GM12872 (cell line): ENCODE measurements around the gene FAM53A.

Experiments used
- TF ChIP-seq, protein P1 (sequence below): IDR thresholded peaks from 3 replicates; pipeline ENCODE4 v1.5.1; 2011; ENCODE audit warnings: low read depth, mild to moderate bottlenecking, low read length, moderate library complexity; ENCODE audit not compliant: insufficient read depth

Gene FAM53A

DNA sequence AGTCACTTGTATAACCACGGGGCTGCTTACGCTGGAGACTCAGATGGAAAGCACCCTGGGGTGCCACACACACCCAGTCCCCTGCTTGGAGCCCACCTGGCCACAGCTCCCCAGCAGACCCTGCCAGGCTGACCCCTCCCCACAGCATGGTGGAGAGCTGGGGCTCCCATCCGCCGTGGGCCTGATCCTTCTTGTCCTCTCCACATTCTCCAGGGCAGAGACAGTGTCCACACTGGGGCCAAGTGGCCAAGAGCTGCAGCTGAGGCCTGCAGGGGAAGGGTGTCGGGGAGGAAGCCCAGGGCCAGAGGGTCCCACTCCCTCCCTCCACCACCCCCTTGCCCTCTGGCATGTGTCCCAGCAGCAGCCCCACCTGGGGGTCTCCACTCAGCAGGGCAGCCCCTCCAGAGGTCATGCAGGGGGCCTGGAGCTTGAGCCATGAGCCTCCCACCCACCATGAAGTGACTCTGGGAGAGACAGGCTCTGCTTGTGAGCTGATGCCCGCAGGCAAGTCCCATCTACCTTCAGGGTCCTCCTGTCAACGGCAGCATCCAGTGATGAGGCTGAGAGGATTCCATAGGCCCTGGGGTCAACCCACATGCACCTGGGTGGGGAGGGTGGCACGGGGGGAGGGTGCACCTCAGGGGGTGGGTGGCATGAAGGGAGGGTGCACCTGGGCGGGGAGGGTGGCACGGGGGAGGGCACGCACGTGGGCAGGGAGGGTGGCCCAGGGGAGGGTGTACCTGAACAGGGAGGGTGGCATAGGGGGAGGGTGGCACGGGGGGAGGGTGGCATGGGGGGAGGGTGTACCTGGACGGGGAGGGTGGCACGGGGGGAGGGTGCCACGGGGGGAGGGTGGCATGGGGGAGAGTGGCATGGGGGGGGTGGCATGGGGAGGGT lies 56.4 kb downstream of the FAM53A start:
- TF ChIP-seq, protein P1, sequence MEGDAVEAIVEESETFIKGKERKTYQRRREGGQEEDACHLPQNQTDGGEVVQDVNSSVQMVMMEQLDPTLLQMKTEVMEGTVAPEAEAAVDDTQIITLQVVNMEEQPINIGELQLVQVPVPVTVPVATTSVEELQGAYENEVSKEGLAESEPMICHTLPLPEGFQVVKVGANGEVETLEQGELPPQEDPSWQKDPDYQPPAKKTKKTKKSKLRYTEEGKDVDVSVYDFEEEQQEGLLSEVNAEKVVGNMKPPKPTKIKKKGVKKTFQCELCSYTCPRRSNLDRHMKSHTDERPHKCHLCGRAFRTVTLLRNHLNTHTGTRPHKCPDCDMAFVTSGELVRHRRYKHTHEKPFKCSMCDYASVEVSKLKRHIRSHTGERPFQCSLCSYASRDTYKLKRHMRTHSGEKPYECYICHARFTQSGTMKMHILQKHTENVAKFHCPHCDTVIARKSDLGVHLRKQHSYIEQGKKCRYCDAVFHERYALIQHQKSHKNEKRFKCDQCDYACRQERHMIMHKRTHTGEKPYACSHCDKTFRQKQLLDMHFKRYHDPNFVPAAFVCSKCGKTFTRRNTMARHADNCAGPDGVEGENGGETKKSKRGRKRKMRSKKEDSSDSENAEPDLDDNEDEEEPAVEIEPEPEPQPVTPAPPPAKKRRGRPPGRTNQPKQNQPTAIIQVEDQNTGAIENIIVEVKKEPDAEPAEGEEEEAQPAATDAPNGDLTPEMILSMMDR: no peak

DNA sequence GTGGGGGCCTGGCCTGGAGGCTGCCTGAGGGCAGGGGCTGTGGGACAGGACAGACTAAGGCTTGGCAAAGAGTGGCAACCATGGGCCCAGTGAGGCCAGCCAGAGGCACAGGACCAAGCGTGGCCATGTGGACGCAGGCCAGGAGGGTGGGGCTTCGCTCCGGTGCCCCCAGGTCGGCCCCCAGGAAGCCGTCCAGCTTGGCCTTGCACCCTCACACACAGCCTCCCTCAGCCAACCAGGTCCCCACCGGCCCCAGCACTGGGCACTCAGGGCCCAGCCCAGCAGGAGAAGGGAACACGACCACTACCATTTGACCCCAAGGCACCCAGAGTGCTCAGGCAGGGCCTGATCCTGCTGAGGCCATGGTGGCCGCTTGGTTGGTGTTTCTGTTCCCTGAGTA lies 57.2 kb downstream of the FAM53A start:
- TF ChIP-seq, protein P1: no peak

DNA sequence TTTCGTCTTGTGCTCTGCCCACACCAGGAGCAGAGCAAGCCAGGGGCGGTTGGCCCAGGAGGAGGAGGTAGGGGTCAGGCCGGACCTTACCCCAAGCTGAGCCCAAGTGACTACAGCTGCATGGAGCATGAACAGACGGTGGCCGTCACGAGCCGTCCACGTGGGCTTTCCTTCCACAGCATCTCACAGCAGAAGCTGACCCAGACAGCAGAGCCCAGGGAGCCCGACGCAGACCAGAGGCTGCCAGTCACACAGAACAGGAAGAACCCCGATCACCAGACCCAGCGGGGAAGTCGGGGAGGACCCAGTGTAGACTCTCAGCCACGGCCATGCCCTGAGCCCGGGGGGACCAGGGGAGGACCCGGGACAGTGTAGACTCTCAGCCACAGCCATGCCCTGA lies 58.0 kb downstream of the FAM53A start:
- TF ChIP-seq, protein P1: no peak

DNA sequence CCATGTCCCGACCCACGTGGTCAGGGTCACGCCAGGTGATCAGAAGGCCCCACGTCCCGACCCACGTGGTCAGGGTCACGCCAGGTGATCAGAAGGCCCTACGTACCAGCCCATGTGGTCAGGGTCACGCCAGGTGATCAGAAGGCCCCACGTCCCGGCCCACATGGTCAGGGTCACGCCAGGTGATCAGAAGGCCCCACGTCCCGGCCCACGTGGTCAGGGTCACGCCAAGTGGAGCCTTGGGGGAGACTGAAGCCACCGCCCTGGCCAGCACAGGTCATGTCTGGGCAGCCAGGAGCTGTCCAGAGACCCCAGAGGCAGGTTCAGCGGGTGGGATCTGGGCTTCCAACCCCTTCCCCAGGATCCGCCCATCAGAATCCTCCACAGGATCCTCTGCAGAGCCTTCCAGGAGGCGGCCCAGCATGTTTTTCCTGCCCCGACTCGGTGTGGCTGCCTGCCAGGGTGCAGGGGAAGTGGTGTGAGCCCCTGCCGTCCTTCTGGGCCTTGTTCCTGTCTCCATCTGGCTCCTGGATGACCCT lies 58.4 kb downstream of the FAM53A start:
- TF ChIP-seq, protein P1: no peak

DNA sequence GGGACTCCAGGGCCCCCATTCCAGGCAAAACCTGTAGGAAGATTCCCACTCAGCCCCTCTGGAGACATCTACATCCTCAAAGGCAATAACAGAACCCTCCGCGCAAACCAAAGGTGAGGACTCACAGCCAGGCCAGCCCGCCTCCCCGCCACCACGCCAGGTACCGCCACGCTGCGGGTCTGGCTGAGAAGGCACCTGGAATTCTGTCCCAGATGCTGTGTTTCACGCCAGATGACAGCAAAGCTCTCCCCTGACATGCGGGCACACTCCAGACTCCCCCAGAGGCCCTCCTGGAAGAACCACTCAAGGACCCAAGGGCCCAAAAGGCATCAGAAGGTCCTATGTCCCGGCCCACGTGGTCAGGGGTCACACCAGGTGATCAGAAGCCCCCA lies 59.6 kb downstream of the FAM53A start:
- TF ChIP-seq, protein P1: no peak

DNA sequence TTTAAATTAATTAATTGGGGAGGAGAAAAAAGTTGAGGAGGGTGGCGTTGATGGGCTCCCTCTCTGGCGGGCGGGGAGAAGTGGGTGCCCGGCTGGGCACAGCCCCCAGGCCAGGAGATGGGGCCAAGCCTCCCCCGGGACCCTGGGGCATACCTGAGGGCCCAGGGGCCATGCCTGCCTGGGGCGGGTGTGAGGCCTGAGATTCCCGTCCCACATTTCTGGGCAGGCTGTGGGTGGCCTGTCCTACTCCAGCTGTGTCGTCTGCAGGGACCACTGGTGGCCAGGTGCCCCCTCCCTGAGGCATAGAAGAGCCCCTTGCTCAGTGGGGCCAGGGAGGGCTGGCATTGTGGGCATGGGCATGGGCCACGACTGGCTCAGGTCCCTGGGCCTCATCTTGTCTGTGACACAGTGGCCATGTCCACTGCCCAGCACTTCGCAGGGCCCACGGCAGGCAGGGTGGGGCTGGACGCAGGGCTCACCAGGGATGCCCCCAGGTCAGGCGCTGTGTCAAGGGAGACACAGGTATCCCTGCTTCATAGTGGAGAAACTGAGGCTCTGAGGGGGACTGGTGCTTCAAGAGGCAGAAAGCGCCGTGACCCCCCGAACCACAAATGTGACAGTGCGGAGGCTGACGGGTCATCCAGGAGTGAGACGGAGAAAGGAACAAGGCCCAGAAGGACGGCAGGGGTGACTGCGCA lies 60.1 kb downstream of the FAM53A start:
- TF ChIP-seq, protein P1: no peak

DNA sequence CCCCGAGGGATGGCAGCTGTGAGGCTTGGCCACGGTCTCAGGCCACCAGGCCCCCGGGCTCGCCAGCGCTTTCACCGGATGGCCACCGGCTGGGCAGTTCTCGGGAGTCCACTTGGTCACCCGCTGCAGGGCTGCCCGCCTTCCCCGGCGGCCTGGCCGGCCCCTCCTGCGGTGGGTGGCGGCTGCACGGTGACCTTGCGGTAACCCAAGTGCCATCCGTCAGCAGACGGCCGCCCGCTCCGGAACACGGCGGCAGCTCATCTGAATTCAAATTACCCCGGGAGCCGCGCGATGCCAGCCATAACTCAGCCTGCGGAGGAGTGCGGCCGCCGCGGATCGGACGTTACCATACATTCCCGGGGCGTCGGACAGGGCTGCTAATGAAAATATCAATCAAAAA lies 60.7 kb downstream of the FAM53A start:
- TF ChIP-seq, protein P1: no peak
